Activated CD4-positive, CD25-positive, alpha-beta regulatory T cell treated with anti-CD3 and anti-CD28 coated beads, Interleukin-2, amount 50 U/mL, for 72 hours (primary cell): ENCODE data around the gene SERINC4.
A peak's percentile ranks its signal among the peaks of the same experiment; 100 is the strongest.

Source experiments
- DNase-seq: peaks from one replicate; pipeline ENCODE4 v3.0.0; 2021

SERINC4 gene

GRCh38 chr15:43795997-43796396 is 4.0 kb downstream of the SERINC4 start:
- no peak for DNase-seq

GRCh38 chr15:43795197-43795596 is 4.8 kb downstream of the SERINC4 start:
- no peak for DNase-seq

- no peak for DNase-seq
These were observed 5.6 kb downstream of the SERINC4 start for GRCh38 chr15:43794269-43795037.

GRCh38 chr15:43793647-43794046 is 6.4 kb downstream of the SERINC4 start:
- DNase-seq = no peak

- DNase-seq = peak; percentile 44
These were observed 7.1 kb downstream of the SERINC4 start for GRCh38 chr15:43792761-43793476.

GRCh38 chr15:43791993-43792760 is 7.8 kb downstream of the SERINC4 start, which contains the start of gene SERF2:
Gene SERF2, plus strand, starts transcription at chr15:43792320. Its CDS starts 57 bp downstream, at chr15:43792377.
- DNase-seq = peak; percentile 99

GRCh38 chr15:43789409-43789808 is 10.6 kb downstream of the SERINC4 start:
- no peak for DNase-seq

- no peak for DNase-seq
These were observed 21.0 kb downstream of the SERINC4 start for GRCh38 chr15:43779016-43779415.

- DNase-seq = peak; percentile 72
These were observed 22.6 kb downstream of the SERINC4 start for GRCh38 chr15:43777267-43777914.

GRCh38 chr15:43776718-43777266 is 23.2 kb downstream of the SERINC4 start, which contains the start of gene ELL3:
Gene ELL3, minus strand, starts transcription at chr15:43776966. Its CDS starts 65 bp downstream, at chr15:43776901.
- peak; percentile 66 for DNase-seq

- DNase-seq = peak; percentile 36
These were observed 23.8 kb downstream of the SERINC4 start for GRCh38 chr15:43776101-43776717.

- no peak for DNase-seq
These were observed 24.5 kb downstream of the SERINC4 start for GRCh38 chr15:43775411-43775965.

GRCh38 chr15:43774062-43774461 is 26.0 kb downstream of the SERINC4 start:
- DNase-seq = no peak

- no peak for DNase-seq
These were observed 27.4 kb downstream of the SERINC4 start for GRCh38 chr15:43772624-43773023.

GRCh38 chr15:43771816-43772215 is 28.2 kb downstream of the SERINC4 start:
- no peak for DNase-seq

GRCh38 chr15:43769584-43770228 is 30.3 kb downstream of the SERINC4 start:
- DNase-seq = peak; percentile 57

GRCh38 chr15:43763819-43764446 is 36.1 kb downstream of the SERINC4 start:
- DNase-seq = no peak

GRCh38 chr15:43762824-43763223 is 37.2 kb downstream of the SERINC4 start:
- no peak for DNase-seq

- DNase-seq = no peak
These were observed 48.1 kb downstream of the SERINC4 start for GRCh38 chr15:43751885-43752284.

- no peak for DNase-seq
These were observed 50.2 kb downstream of the SERINC4 start for GRCh38 chr15:43749690-43750345.
